GM12891 (cell line): Measurements from ENCODE around the gene GHRHR.

ENCODE experiments used
- DNase-seq: peaks from one replicate; pipeline ENCODE4 v3.0.0; 2011; ENCODE audit warnings: low spot score; ENCODE audit not compliant: insufficient read length
- FAIRE-seq: peaks from 2 replicates; lab custom pipeline; 2011; peaks lifted over from hg19 to GRCh38; lab: Jason Lieb, UNC
- PAX5 ChIP-seq: IDR thresholded peaks from 2 replicates; pipeline ENCODE4 v1.6.1; 2011; ENCODE audit warnings: low read length, moderate library complexity, mild to moderate bottlenecking; ENCODE audit not compliant: insufficient read depth, severe bottlenecking
- POLR2A ChIP-seq: IDR thresholded peaks from 2 replicates; pipeline ENCODE4 v1.6.1; 2011; ENCODE audit warnings: low read depth, low read length, control low read depth
- POLR2AphosphoS5 ChIP-seq: IDR thresholded peaks from 2 replicates; pipeline ENCODE4 v1.6.1; 2011; ENCODE audit warnings: low read depth, low read length, control low read depth
- POU2F2 ChIP-seq: IDR thresholded peaks from 2 replicates; pipeline ENCODE4 v1.6.1; 2011; ENCODE audit warnings: low read depth, mild to moderate bottlenecking, control low read depth, low read length, moderate library complexity
- SPI1 ChIP-seq: IDR thresholded peaks from 2 replicates; pipeline ENCODE4 v1.6.1; 2011; ENCODE audit warnings: low read depth, low read length, control low read depth
- TAF1 ChIP-seq: IDR thresholded peaks from 2 replicates; pipeline ENCODE4 v1.6.1; 2011; ENCODE audit warnings: low read depth, low read length, control low read depth

Gene GHRHR

DNA sequence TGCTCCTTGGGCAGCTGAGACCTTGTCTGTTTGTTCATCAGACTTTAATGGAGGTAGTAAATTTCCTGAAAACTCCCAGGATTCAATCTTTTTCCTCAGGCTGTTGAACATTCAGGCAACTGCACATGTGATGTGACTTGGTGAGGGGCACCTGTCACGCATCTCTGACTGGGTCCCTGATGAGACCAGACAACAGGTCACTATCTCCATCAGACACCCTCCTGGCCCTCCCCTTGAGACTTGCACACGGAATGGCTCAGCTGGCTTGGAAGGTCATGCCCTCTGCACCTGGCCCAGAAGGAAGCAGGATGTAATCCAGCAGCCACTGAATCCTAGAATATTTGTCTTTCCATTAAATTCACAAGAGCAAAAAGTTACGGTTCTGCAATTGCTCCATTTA, 36.2 kb upstream of the GHRHR start:
- FAIRE-seq (no peak), DNase-seq (no peak)
- TF ChIP-seq POU2F2 (no peak), PAX5 (no peak), POLR2A (no peak), POLR2AphosphoS5 (no peak), SPI1 (no peak), TAF1 (no peak)

DNA sequence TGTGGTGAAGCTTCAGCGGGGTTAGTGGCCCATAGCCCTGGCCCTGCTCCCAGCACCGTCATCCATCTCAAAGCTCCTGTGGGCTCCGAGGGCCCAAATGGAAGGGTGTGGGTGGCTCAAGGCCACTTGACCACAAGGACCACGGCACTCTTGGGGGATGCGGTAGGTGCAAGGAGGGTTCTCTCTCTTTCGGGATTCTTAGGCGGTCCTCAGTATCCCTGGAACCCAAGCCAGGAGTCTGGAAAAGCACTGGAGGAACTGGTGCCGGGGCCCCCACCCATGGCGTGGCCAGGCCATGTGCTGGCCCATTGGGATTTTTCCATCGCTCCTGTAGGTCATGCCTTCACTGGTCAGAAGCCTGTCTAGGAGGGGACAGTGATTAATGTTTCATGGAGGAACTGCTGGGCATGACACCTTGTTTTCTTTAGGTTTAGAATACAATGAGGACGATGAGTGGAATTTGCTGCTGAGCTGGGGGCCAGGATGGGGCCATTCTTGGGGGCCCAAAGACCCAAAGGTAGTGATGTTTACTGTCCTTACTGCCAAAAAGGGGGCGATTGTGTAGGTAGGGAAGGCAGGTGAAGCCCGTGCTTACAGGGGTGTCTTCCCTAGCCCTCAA, 35.4 kb upstream of the GHRHR start:
- DNase-seq (no peak), FAIRE-seq (no peak)
- TF ChIP-seq POU2F2 (no peak), SPI1 (no peak), POLR2AphosphoS5 (no peak), PAX5 (no peak), TAF1 (no peak), POLR2A (no peak)

DNA sequence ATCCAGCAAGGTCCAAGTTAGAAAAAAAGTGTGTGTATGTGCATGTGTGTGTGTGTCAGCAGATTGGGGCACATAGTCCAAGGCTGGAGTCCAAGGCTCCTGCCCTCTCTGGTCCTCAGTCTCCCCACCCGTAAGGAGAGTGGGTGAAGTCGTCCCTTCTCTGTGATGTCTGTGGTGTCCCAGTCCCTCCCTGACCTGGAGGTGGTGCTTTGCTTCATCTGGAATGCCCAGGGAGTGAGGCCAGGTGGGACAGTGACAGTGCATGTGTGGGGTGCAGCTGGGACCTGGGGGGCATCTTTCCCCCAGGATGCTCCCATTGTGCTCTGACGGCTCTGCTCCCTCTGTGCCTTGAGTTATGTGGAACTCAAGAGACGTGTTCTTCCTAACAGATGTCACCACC, 34.1 kb upstream of the GHRHR start:
- TF ChIP-seq POLR2AphosphoS5 (no peak), SPI1 (no peak), TAF1 (no peak), POLR2A (no peak), POU2F2 (no peak), PAX5 (no peak)
- FAIRE-seq (no peak), DNase-seq (no peak)

DNA sequence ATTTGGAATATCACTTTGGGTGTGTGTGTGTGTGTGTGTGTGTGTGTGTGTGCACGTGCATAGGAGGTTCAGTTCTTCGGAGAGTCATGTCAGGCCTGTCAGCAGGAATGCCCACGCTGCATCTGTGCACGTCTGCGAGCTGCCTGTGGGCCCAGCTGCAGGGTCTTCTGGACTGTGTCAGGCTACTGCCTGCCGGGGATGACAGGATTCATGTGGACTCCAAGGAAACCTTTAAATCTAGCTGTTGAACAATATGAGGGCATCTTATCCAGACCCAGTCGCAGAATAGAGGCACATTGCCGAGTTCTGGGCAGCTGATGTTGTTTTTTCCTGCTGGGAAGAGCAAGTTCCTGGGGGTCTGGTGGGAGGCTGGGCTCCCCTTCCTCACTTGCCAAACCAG, 33.1 kb upstream of the GHRHR start:
- no peak for TF ChIP-seq TAF1
- FAIRE-seq: no peak
- no peak for DNase-seq

DNA sequence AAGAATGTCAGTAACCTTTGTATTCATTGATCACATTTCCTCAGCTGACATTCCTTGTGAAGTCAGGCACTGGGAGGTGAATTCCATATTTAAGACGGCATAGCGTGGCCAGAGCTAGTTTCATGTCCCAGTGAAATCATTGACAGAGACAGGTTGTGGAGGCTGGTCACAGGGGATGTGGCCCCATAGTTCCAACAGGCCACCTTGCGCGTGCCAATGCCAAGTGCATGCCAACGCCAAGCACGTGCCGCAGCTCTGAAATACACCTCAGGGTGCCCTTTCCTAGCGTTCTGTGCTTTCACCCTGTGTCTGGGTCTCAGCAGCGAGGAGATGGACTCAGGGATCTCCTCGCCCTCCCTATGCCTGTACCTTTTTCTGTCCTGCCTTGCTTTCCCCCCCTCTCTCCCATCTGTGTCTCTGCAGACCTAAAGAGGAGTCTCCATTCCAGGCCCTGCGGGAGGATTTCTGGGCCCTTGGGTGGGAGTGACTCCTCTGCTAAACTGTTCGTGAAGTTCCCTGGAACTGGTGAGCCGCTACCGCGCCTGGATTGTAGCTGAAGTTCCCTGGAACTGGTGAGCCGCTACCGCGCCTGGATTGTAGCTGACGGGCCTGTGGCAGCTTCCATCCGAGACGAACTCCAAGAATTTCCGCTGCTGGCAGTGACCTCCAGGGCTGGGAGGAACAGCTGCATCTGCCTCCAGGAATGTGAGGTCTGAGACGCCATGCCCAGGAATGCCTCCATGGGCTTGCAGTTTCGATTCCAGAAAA, 32.4 kb upstream of the GHRHR start:
- no peak for FAIRE-seq
- no peak for DNase-seq
- TF ChIP-seq PAX5 (no peak), TAF1 (no peak), SPI1 (no peak), POU2F2 (no peak), POLR2AphosphoS5 (no peak), POLR2A (no peak)

DNA sequence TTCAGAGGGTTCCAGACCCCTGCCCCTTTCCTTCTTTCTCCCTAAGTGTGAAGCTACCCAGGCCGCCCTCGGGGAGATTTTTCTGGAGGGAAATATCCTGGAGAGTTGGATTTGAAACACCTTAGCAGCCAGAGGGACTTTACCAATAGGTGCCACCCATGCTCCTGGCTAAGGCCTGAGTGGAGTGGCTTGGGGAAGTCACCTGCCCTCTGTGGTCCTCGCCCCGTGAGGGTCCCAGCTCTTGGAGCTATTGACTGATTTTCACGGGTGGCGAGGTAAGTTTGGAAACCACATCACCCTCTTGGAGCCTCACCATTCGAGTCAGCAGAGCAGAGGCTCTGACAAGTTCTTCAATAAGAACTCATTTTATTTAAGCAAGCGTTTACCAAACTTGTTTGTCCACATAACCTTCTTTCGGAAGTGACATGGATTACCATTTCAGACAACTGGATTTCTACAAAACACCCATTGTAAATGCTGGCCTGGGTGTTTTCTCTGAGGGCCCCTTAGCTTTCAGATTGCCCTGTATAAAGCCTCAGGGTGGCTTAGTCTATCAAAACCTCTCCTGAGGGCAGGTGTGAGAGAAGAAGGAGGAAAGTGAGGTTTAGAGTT, 31.7 kb upstream of the GHRHR start:
- FAIRE-seq: no peak
- DNase-seq: no peak

DNA sequence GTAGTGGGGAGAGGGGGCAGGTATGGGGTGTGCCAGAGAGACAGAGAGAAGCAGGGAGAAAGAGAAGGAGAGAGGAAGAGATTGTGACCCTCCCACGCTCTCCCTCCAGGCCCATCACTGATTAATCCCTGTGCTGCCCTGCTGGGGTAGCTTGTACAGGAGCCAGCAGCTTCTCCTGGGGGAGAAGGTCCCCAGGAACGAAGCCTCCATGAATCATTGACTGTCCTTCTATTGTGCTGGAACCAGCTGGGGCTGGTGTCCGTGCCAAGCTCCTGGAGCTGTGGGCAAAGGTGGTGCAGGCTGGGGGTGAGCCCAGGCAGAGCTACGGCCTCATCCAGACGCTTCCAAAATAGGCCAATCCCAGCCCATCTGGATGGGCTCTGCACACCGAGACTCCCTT, 31.2 kb upstream of the GHRHR start:
- DNase-seq (no peak), FAIRE-seq (no peak)
- TF ChIP-seq TAF1 (no peak), PAX5 (no peak), POLR2A (no peak), POU2F2 (no peak), POLR2AphosphoS5 (no peak), SPI1 (no peak)

More for the DNA sequence above, 31.7 kb upstream of the GHRHR start:
- TF ChIP-seq POU2F2 (no peak), POLR2A (no peak), POLR2AphosphoS5 (no peak), PAX5 (no peak), TAF1 (no peak), SPI1 (no peak)

DNA sequence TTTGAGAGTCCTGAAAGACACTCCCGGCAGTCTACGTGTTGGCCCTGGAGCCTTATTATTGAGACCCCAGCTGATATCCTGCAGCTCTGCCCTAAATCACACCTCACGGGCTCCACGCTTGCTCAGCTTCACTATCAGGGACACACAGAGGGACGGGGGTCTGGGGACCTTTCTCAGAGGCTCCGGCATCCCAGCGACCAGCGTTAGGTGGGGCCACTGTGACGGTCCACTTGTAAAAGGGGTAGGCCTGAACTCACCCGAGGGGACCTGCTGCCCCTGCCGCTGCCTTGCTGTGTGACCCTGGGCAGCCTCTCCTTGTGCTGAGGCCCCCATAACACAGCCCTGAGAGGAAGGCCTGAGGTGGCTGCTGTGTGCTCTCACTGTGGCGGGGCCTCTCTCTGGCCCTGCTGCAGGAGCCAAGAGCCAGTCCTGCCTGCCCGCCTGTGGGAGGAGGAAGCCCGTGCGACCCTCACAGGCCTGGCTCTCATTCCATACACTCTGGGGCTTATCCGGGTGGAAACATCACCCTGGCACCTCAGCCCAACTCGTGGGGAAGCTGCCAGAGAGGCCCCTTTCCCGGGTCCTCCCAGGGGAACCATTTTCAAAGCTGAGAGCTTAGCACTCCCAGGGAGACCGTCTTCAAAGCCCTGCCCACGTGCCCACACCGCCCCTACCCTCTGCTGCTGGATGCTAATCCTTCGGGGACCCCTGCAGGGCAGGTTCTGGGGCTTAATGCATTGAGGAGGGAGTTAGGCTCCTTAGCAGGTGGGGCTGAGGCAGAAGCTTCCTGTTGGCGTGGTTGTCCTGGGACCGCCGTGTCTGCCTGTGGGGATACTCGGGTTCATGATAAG, 30.4 kb upstream of the GHRHR start:
- DNase-seq: no peak
- no peak for FAIRE-seq
- TF ChIP-seq POU2F2 (no peak), POLR2A (no peak), SPI1 (no peak), TAF1 (no peak)

DNA sequence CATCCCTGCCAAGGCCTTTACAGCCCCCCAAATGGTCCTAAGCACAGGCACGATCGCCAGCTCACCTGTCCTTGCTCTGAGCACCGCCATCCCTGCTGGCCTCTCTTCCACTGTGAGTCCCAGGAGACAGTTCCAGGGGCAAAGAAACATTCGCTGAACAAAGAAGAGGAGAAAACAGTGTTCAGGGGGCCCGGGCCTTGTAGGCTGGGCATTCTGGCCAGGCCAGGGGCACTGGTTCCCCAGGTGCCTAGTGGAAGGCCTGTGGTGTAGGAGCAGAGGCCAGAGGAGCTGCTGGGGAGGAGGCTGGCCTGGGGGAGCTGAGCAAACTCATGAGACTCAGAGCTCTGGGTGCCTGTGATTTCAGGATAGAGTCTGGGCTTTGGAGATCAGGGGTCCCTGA, 29.5 kb upstream of the GHRHR start:
- DNase-seq (no peak), FAIRE-seq (no peak)
- no peak for TF ChIP-seq TAF1
- TF ChIP-seq PAX5: no peak
- TF ChIP-seq POU2F2: no peak
- TF ChIP-seq POLR2AphosphoS5: no peak
- no peak for TF ChIP-seq POLR2A
- TF ChIP-seq SPI1: no peak
